Muscle of back (tissue), 11 donors: ENCODE results near the gene EBP. TPM values are rescaled to one million over a fixed set of nuclear protein-coding genes. Genes with fewer than 3 reads are reported as not detected.

ENCODE experiments used
- DNase-seq, 3 donors: peaks; one replicate each; pipeline versions ENCODE4 v3.0.0 to v3.0.0-alpha.2; 2013
- polyA plus RNA-seq, 10 donors: library from polyadenylated mRNA; unstranded; fragments of 120-200 nt; gene quantifications; one replicate each; pipeline ENCODE4 v1.2.1, GENCODE V29; 2013; ENCODE audit not compliant: insufficient read length in 10 of 10

EBP gene
- polyA plus RNA-seq, 10 donors, result 14.4 to 24.9 (median 16.5) TPM

DNA sequence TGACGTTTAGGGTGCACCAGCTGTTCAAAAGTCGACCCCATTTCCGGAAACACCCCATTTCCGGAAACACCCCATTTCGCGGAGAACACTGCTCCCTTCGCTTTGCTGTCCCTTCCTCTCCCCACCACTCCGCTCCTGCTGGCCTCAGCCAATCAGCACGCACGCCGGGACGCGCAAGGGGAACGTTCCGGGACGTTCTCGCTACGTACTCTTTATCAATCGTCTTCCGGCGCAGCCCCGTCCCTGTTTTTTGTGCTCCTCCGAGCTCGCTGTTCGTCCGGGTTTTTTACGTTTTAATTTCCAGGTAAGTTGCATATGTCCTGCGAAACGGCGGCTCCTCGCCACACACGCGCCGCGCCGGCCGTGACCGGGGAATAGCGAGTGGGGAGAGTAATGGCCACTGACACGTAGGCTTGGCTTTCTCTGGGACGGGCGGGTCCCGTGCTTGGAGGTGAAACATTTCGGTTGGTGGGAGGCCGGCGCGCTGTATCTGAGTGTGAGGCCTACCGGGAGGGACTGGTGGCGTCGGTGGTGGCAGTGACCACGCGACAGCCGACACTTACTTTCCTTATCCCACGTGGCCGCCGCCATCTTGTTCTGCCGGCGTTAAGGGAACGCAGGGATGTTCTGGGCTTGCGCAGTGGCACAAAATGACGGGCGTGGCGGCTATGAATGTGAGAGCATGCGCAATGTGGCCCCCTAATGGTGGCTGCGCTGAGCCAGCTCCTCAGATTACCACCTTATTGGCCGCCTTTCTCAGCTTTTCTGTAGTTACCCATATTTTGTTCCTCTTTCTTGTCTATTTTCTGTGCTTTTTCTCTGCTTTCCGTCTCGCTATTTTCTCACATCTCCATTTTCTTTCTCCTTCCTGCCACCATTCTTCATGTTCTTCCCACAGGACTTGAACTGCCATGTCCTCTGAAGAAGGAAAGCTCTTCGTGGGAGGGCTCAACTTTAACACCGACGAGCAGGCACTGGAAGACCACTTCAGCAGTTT is 53.0 kb downstream of the EBP start, which contains the start of gene RBM3:
RBM3 (plus strand) TSS at position 215 of the 997 bp plus-strand sequence; CDS start at position 912, 697 bp downstream.
- DNase-seq, result peak; percentile 93 to 96 (median 93)

- no peak for DNase-seq
Observed at GRCh38 chrX:48575642-48576041, 54.0 kb downstream of the EBP start.

DNA sequence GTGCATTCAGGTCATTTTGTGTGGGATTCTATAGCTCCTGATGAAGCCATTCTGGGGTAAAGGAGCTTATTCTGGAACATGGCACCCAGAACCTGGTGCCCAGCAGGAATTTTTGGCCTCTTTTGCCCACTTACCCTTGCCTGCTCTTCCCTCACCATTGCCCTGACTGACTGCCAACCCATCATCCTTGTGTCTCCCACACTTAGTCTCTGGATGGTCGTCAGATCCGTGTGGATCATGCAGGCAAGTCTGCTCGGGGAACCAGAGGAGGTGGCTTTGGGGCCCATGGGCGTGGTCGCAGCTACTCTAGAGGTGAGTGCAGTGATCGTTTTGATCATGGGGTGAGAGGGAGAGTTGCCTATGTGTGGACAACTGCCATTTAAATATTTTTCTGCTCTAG is 54.5 kb downstream of the EBP start:
- no peak for DNase-seq

Other genes starting within 250 kb of the EBP start
- gene SSX3, start 165.1 kb upstream of the EBP start, polyA plus RNA-seq, result not detected
- not detected for gene SSX4, start 138.3 kb upstream of the EBP start, polyA plus RNA-seq
- not detected for gene SSX4B, start 109.8 kb upstream of the EBP start, polyA plus RNA-seq
- 10 to 100 TPM in 1 of 10 donors, 1 to 10 TPM in 9; 5.0 to 10.5 (median 7.9) TPM for gene SLC38A5, start 51.5 kb upstream of the EBP start, polyA plus RNA-seq
- 10 to 100 TPM; 22.5 to 35.8 (median 26.3) TPM for gene FTSJ1, start 45.6 kb upstream of the EBP start, polyA plus RNA-seq
- 1 to 10 TPM; 2.3 to 4.7 (median 3.7) TPM for gene PORCN, start 12.8 kb upstream of the EBP start, polyA plus RNA-seq
- 10 to 100 TPM in 1 of 10 donors, 1 to 10 TPM in 9; 6.8 to 10.1 (median 8.4) TPM for gene TBC1D25, start 17.9 kb downstream of the EBP start, polyA plus RNA-seq
- gene RBM3, start 52.7 kb downstream of the EBP start, polyA plus RNA-seq, result 100 to 1,000 TPM; 227 to 395 (median 356) TPM
- gene WDR13, start 75.7 kb downstream of the EBP start, polyA plus RNA-seq, result 100 to 1,000 TPM in 2 of 10 donors, 10 to 100 TPM in 8; 83.4 to 115 (median 94.9) TPM
- 1 to 10 TPM; 3.0 to 8.0 (median 3.9) TPM for gene WAS, start 162.0 kb downstream of the EBP start, polyA plus RNA-seq
- gene SUV39H1, start 174.9 kb downstream of the EBP start, polyA plus RNA-seq, result 1 to 10 TPM; 3.2 to 5.5 (median 3.9) TPM
- not detected for gene GLOD5, start 239.9 kb downstream of the EBP start, polyA plus RNA-seq